H1 (cell line): ENCODE results near the gene IL32. TPM values are rescaled to one million over a fixed set of nuclear protein-coding genes. Genes with fewer than 3 reads are reported as not detected.

ENCODE experiments used
- BACH1 ChIP-seq: IDR thresholded peaks from 2 replicates; pipeline ENCODE4 v1.6.1; 2012; ENCODE audit warnings: low read length, improper control_type of control experiment
- GTF2F1 ChIP-seq: IDR thresholded peaks from 2 replicates; pipeline ENCODE4 v1.6.1; 2012; ENCODE audit warnings: low read depth, low read length, improper control_type of control experiment, borderline replicate concordance
- SP2 ChIP-seq: IDR thresholded peaks from 2 replicates; pipeline ENCODE4 v1.6.1; 2012; ENCODE audit warnings: mild to moderate bottlenecking, low read length, inconsistent platforms
- polyA plus RNA-seq, 7 experiments: library from polyadenylated mRNA; depleted of rRNA in 3 of 7; stranded (reverse) in 5 of 7; unstranded in 2 of 7; fragments of >200 nt in 5 of 7; fragments of 200-250 nt in 2 of 7; gene quantifications; 1 replicate in 5 of 7; 2 replicates in 1 of 7; 4 replicates in 1 of 7; pipeline versions ENCODE4 v1.2.1 to v1.2.3, GENCODE V29; 2011 to 2013; ENCODE audit warnings: missing spikeins in 2 of 7, mixed read lengths in 2 of 7
- total RNA-seq: library from RNA; stranded (reverse); fragmentation: NEBNext Ultra II Directional; extraction: Animal tissue kit (Norgen Biotek cat#: 25700); gene quantifications from 2 replicates; pipeline ENCODE4 v1.2.1, GENCODE V29; 2021

Gene IL32
- total and polyA plus RNA-seq, 2 of the 8 experiments (the other 6 are each of a cell fraction or from before 2014, with no cell fraction given) = 2.7 to 5.0 TPM

DNA sequence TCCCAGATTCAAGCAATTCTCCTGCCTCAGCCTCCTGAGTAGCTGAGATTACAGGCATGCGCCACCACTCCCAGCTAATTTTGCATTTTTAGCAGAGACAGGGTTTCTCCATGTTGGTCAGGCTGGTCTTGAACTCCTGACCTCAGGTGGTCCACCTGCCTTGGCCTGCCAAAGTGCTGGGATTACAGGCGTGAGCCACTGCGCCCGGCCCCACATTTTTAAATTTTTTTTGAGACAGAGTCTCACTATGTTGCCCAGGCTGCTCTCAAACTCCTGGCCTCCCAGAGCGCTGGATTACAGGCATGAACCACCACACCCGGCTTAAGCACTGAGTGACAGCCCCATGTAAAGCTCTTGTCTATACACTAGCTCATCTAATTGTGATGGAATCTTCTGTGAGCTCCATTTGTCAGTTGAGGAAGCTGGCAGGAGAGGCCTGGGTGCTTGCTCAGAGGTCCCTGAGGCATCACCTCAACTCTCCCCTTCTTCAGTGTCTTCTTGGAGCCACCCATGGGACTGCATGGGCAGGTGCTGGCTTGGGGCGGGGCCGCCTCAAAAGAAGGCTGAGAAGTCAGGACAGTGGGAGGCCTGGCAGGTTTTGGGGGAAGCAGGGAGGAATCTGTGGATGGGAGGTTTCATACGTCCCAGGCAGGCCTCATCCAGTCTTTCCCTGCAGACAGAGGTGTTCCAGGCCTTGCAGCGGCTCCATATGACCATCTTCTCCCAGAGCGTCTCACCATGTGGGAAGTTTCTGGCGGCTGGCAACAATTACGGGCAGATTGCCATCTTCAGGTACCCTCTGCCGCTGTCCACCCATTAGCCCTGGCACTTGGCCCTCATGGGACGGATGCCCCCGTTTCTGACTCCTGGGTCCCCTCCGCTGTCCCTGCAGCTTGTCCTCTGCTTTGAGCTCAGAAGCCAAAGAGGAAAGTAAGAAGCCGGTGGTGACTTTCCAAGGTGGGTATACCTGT is 40.1 kb upstream of the IL32 start (continued):
- TF ChIP-seq SP2 (no peak), BACH1 (no peak), GTF2F1 (no peak)
